PC-9 (cell line): ENCODE results near the gene HOXB6. TPM values are rescaled to one million over a fixed set of nuclear protein-coding genes. Genes with fewer than 3 reads are reported as not detected.

Experiments
- BruUV-seq: library from RNA; stranded (reverse); fragments of 400-500 nt; replicated peaks from 2 replicates; lab custom pipeline; 2021; lab: Mats Ljungman, UMichigan
- CTCF ChIA-PET: fragments of 300-600 bp; sonication (Branson Sonifier 250); formaldehyde crosslinking; loops from one replicate; lab custom pipeline; 2022; ENCODE audit warnings: antibody characterized with exemption; lab: Charles Lee
- POLR2A ChIA-PET: fragments of 300-600 bp; sonication (Branson Sonifier 250); formaldehyde crosslinking; loops from one replicate; lab custom pipeline; 2022; ENCODE audit warnings: antibody characterized with exemption; ENCODE audit not compliant: unreplicated experiment; lab: Charles Lee
- DNase-seq, 2 experiments: peaks; one replicate each; pipeline versions ENCODE4 v3.0.0 to v3.0.0-alpha.2; 2015 to 2022; ENCODE audit warnings: mixed read lengths in 1 of 2
- H2AFZ ChIP-seq: fragments of 200-600 bp; sonication (generic); 2 replicates; pipeline ENCODE4 v1.8.1; 2017; ENCODE audit warnings: antibody characterized with exemption
- H3F3A ChIP-seq: fragments of 200-600 bp; sonication (generic); 2 replicates; pipeline ENCODE4 v1.8.1; 2017; ENCODE audit warnings: antibody characterized with exemption, mild to moderate bottlenecking, low read depth; ENCODE audit not compliant: insufficient read depth
- H3K27ac ChIP-seq: fragments of 200-600 bp; sonication (generic); 2 replicates; pipeline ENCODE4 v1.6.1; 2016; ENCODE audit warnings: mixed run types
- H3K27me3 ChIP-seq: fragments of 200-600 bp; sonication (generic); 2 replicates; pipeline ENCODE4 v1.6.1; 2016; ENCODE audit warnings: low read depth, mixed run types; ENCODE audit not compliant: insufficient read depth
- H3K36me3 ChIP-seq: fragments of 200-600 bp; sonication (generic); 2 replicates; pipeline ENCODE4 v1.6.1; 2016; ENCODE audit warnings: low read depth, mixed run types
- H3K4me1 ChIP-seq: fragments of 200-600 bp; sonication (generic); replicated peaks from 2 replicates; pipeline ENCODE4 v1.6.1; 2016; ENCODE audit warnings: mixed run types; ENCODE audit not compliant: insufficient read depth
- H3K4me2 ChIP-seq: fragments of 200-600 bp; sonication (generic); 2 replicates; pipeline ENCODE4 v1.6.1; 2017; ENCODE audit warnings: mixed run types
- H3K4me3 ChIP-seq: fragments of 200-600 bp; sonication (generic); 2 replicates; pipeline ENCODE4 v1.6.1; 2016; ENCODE audit warnings: mixed run types
- H3K79me2 ChIP-seq: fragments of 200-600 bp; sonication (generic); 2 replicates; pipeline ENCODE4 v1.6.1; 2017; ENCODE audit warnings: low read depth, mixed run types
- H3K9me2 ChIP-seq: fragments of 200-600 bp; sonication (generic); 2 replicates; pipeline ENCODE4 v1.8.1; 2017; ENCODE audit warnings: mild to moderate bottlenecking; ENCODE audit not compliant: insufficient read depth
- H3K9me3 ChIP-seq: fragments of 200-600 bp; sonication (generic); 2 replicates; pipeline ENCODE4 v1.8.1; 2016; ENCODE audit warnings: low read depth; ENCODE audit not compliant: insufficient read depth
- H4K20me1 ChIP-seq: fragments of 200-600 bp; sonication (generic); 2 replicates; pipeline ENCODE4 v1.8.1; 2017; ENCODE audit not compliant: insufficient read depth
- EZH2 ChIP-seq: fragments of 200-600 bp; sonication (generic); IDR thresholded peaks from 2 replicates; pipeline ENCODE4 v1.8.0; 2017; ENCODE audit warnings: antibody characterized with exemption, low read depth
- intact Hi-C: fragments of 100-400 bp; cut with micrococcal nuclease; formaldehyde crosslinking; loops from one replicate; pipeline ENCODE4 v1.10.0; 2022; ENCODE audit not compliant: unreplicated experiment
- total RNA-seq: library from RNA; stranded (reverse); gene quantifications from 2 replicates; pipeline ENCODE4 v1.2.3, GENCODE V29; 2021
- TF ChIP-seq, protein P1 (sequence below): fragments of 200-600 bp; sonication (generic); conservative IDR thresholded peaks from 2 replicates; pipeline ENCODE4 v1.6.1; 2017; ENCODE audit warnings: mixed run types, antibody characterized with exemption, mild to moderate bottlenecking, moderate library complexity

Gene HOXB6
- total RNA-seq, 1 experiment from 2014 or later: 30.7 TPM

DNA sequence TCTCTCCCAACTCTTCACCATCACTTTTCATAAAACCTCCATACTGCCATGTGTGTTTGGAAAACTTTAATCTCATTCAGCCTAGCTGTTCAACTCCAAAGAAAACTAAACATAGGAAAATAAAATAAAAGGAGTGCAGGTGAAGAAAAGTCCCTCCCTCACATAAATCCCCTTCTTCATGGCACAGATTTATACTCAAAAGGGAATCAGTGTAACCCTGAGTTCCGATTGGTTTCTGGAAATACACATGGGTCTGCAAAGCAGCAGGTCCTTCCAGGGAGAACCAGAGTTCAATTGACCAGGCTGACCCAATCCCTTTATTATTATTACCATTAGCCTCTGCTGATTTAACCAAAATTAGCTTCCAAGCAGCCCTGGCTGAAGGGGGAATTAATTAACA is 51.0 kb downstream of the HOXB6 start:
- BruUV-seq: no TSS peak
- TF ChIP-seq, protein P1, sequence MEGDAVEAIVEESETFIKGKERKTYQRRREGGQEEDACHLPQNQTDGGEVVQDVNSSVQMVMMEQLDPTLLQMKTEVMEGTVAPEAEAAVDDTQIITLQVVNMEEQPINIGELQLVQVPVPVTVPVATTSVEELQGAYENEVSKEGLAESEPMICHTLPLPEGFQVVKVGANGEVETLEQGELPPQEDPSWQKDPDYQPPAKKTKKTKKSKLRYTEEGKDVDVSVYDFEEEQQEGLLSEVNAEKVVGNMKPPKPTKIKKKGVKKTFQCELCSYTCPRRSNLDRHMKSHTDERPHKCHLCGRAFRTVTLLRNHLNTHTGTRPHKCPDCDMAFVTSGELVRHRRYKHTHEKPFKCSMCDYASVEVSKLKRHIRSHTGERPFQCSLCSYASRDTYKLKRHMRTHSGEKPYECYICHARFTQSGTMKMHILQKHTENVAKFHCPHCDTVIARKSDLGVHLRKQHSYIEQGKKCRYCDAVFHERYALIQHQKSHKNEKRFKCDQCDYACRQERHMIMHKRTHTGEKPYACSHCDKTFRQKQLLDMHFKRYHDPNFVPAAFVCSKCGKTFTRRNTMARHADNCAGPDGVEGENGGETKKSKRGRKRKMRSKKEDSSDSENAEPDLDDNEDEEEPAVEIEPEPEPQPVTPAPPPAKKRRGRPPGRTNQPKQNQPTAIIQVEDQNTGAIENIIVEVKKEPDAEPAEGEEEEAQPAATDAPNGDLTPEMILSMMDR: no peak
- TF ChIP-seq EZH2: no peak
- Histone ChIP-seq H3K9me2 (no peaks in the 10 kb centered on the region), H3K4me3 (no peak overlapping the region), H3K27ac (no peak overlapping the region), H3K79me2 (no peaks in the 10 kb centered on the region), H2AFZ (no peak overlapping the region), H3K4me1 (no peaks in the 10 kb centered on the region), H3F3A (no peaks in the 10 kb centered on the region), H3K4me2 (peak overlapping the region; percentile 67; the same call in 1 of the 2 replicates), H4K20me1 (no peaks in the 10 kb centered on the region), H3K27me3 (no peaks in the 10 kb centered on the region), H3K9me3 (no peaks in the 10 kb centered on the region), H3K36me3 (no peaks in the 10 kb centered on the region)
- CTCF ChIA-PET: no interaction called here
- POLR2A ChIA-PET: no interaction called here
- no peak for DNase-seq
- intact Hi-C loops: no loop called here

DNA sequence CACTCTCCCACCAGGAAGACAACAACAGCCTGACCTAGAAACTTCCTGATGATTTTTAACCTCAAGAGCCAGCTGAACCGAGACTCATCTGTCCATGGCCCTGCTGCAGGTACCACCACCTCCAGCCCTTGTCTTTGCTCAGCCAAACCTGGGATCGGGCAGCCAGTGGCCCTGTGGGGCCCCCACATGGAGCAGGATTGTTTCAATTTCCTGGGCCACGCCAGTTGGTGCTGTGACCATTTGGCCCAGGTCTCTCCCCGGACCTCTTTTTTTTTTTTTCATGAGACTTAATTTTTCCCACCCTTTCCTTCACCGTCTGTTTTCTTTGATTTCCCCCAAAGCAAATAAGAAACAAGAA is 51.6 kb downstream of the HOXB6 start:
- H3K79me2 ChIP-seq: no peaks in the 10 kb centered on the region
- no peaks in the 10 kb centered on the region for H3K27me3 ChIP-seq
- no peaks in the 10 kb centered on the region for H3K9me2 ChIP-seq
- POLR2A ChIA-PET: no interaction called here
- no peaks in the 10 kb centered on the region for H4K20me1 ChIP-seq
- CTCF ChIA-PET: no interaction called here
- BruUV-seq: no TSS peak
- no peak for DNase-seq
- no peaks in the 10 kb centered on the region for H3F3A ChIP-seq
- H3K4me2 ChIP-seq: no peak overlapping the region
- H3K9me3 ChIP-seq: no peaks in the 10 kb centered on the region
- H3K4me1 ChIP-seq: no peaks in the 10 kb centered on the region
- H2AFZ ChIP-seq: no peak overlapping the region
- no peak overlapping the region for H3K27ac ChIP-seq
- no peak overlapping the region for H3K4me3 ChIP-seq
- intact Hi-C loops: no loop called here
- no peak for TF ChIP-seq EZH2
- TF ChIP-seq, protein P1: no peak
- no peaks in the 10 kb centered on the region for H3K36me3 ChIP-seq

DNA sequence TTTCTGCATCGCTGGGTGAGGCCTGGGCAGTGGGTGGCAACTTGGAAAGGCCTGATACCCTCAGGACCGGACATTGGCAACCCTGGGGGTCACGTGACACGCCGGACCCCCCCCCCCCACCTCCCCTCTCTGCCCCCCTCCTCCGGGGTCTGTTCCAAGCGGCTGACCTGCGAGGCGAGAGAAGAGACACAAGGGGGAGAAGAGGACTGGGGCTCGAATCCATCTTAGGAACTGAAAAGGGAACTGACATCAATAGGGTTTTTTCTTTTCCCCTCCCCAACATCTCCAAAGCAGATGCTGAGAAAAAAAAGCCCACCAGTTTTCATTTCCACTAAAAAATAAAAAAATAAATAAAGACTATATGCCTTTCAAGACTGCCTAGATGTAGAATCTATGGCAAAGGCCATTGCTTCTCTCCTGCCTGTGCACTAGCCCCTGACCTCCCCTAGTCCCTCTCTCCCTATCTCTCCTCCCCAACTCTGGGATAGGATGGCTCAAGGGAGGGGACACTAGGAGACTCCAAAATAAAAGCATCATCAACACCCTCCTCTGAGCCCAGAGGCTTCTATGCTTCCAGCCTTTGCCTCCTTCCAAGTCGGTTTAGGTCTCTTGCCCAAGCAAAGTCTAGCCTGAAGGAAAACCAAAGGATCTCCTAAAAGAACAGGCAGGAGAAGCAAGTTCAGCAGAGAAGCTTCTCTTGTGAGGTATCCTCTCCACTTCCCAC is 52.2 kb downstream of the HOXB6 start:
- Histone ChIP-seq H3K36me3 (no peaks in the 10 kb centered on the region), H3K27ac (no peak overlapping the region), H4K20me1 (no peaks in the 10 kb centered on the region), H3K4me3 (no peak overlapping the region), H3K9me3 (no peaks in the 10 kb centered on the region), H3F3A (no peaks in the 10 kb centered on the region), H3K79me2 (no peaks in the 10 kb centered on the region), H3K27me3 (no peaks in the 10 kb centered on the region), H2AFZ (no peak overlapping the region), H3K4me2 (no peak overlapping the region), H3K9me2 (no peaks in the 10 kb centered on the region), H3K4me1 (no peaks in the 10 kb centered on the region)
- no TSS peak for BruUV-seq
- POLR2A ChIA-PET: no interaction called here
- CTCF ChIA-PET: no interaction called here
- no peak for DNase-seq
- intact Hi-C loops: no loop called here
- TF ChIP-seq, protein P1: no peak
- no peak for TF ChIP-seq EZH2
